HepG2 (cell line): ENCODE measurements around the gene TRIM25. TPM values are rescaled to one million over a fixed set of nuclear protein-coding genes. Genes with fewer than 3 reads are reported as not detected.
A peak's percentile ranks its signal among the peaks of the same experiment; 100 is the strongest.

Experiments used
- ATAD3A ChIP-seq: sonication (generic); formaldehyde crosslinking; IDR thresholded peaks from 2 replicates; pipeline ENCODE4 v1.4.0; 2020; ENCODE audit warnings: missing genetic modification reagents
- FOXP1 ChIP-seq, 2 experiments: fragments of 450-650 bp in 1 of 2; IDR thresholded peaks; 2 replicates each; pipeline ENCODE4 v1.6.1; 2017 to 2018; ENCODE audit warnings: antibody characterized with exemption in 1 of 2
- HMGXB4 ChIP-seq, 2 experiments: sonication (generic) in 1 of 2; formaldehyde crosslinking in 1 of 2; IDR thresholded peaks; 2 replicates each; pipeline versions ENCODE4 v1.4.0 to v1.6.1; 2018 to 2020; ENCODE audit warnings: missing genetic modification reagents in 2 of 2, borderline replicate concordance in 1 of 2, low read depth in 1 of 2, mild to moderate bottlenecking in 1 of 2, missing biosample characterization in 1 of 2
- HNRNPUL1 ChIP-seq: fragments of 200-400 bp; formaldehyde crosslinking; IDR thresholded peaks from 2 replicates; pipeline ENCODE4 v1.6.1; 2017; ENCODE audit warnings: low read depth, mild to moderate bottlenecking, low read length, moderate library complexity
- IKZF5 ChIP-seq: IDR thresholded peaks from 2 replicates; pipeline ENCODE4 v1.6.1; 2018; ENCODE audit warnings: missing genetic modification reagents, mild to moderate bottlenecking, missing compliant biosample characterization
- KDM5B ChIP-seq: sonication (generic); formaldehyde crosslinking; IDR thresholded peaks from 2 replicates; pipeline ENCODE4 v1.4.0; 2020; ENCODE audit warnings: missing genetic modification reagents, mild to moderate bottlenecking, borderline replicate concordance
- KLF13 ChIP-seq: sonication (generic); formaldehyde crosslinking; IDR thresholded peaks from 2 replicates; pipeline ENCODE4 v1.4.0; 2020; ENCODE audit warnings: mild to moderate bottlenecking, missing genetic modification reagents
- MYC ChIP-seq: sonication (generic); formaldehyde crosslinking; IDR thresholded peaks from 2 replicates; pipeline ENCODE4 v1.9.0; 2021; ENCODE audit warnings: missing genetic modification reagents, borderline replicate concordance
- NONO ChIP-seq, 2 experiments: fragments of 450-650 bp in 1 of 2; sonication (generic) in 1 of 2; formaldehyde crosslinking in 1 of 2; IDR thresholded peaks in 1 of 2; conservative IDR thresholded peaks in 1 of 2; 2 replicates each; pipeline versions ENCODE4 v1.6.1 to v1.8.0; 2017 to 2022; ENCODE audit warnings: mild to moderate bottlenecking in 1 of 2, missing genetic modification reagents in 1 of 2, moderate library complexity in 1 of 2
- NR1H2 ChIP-seq: sonication (generic); formaldehyde crosslinking; IDR thresholded peaks from 2 replicates; pipeline ENCODE4 v1.8.1; 2022; ENCODE audit warnings: low read depth, missing genetic modification reagents, borderline replicate concordance
- NR2F2 ChIP-seq: IDR thresholded peaks from 2 replicates; pipeline ENCODE4 v1.6.1; 2012; ENCODE audit warnings: low read depth, inconsistent platforms, borderline replicate concordance
- RFX1 ChIP-seq: fragments of 450-650 bp; IDR thresholded peaks from 2 replicates; pipeline ENCODE4 v1.6.1; 2017
- SETDB1 ChIP-seq: sonication (generic); formaldehyde crosslinking; IDR thresholded peaks from 2 replicates; pipeline ENCODE4 v1.5.1; 2020; ENCODE audit warnings: missing genetic modification reagents, mild to moderate bottlenecking, borderline replicate concordance
- SNAI1 ChIP-seq: sonication (generic); formaldehyde crosslinking; IDR thresholded peaks from 2 replicates; pipeline ENCODE4 v1.5.0; 2020; ENCODE audit warnings: mild to moderate bottlenecking, missing genetic modification reagents, borderline replicate concordance
- SP140L ChIP-seq: sonication (generic); formaldehyde crosslinking; IDR thresholded peaks from 2 replicates; pipeline ENCODE4 v1.4.0; 2020; ENCODE audit warnings: missing genetic modification reagents, borderline replicate concordance
- TIGD3 ChIP-seq: sonication (generic); formaldehyde crosslinking; IDR thresholded peaks from 2 replicates; pipeline ENCODE4 v1.5.1; 2020; ENCODE audit warnings: mild to moderate bottlenecking, missing genetic modification reagents, borderline replicate concordance
- YEATS2 ChIP-seq: sonication (generic); formaldehyde crosslinking; IDR thresholded peaks from 2 replicates; pipeline ENCODE4 v1.4.0; 2020; ENCODE audit warnings: missing genetic modification reagents, borderline replicate concordance
- ZBTB44 ChIP-seq: sonication (generic); formaldehyde crosslinking; IDR thresholded peaks from 2 replicates; pipeline ENCODE4 v1.4.0; 2020; ENCODE audit warnings: missing genetic modification reagents
- ZNF704 ChIP-seq: sonication (generic); formaldehyde crosslinking; IDR thresholded peaks from 2 replicates; pipeline ENCODE4 v1.8.1; 2023; ENCODE audit warnings: mild to moderate bottlenecking, inconsistent platforms, moderate library complexity, missing genetic modification reagents, borderline replicate concordance
- ZNF713 ChIP-seq: sonication (generic); formaldehyde crosslinking; IDR thresholded peaks from 2 replicates; pipeline ENCODE4 v1.4.0; 2020; ENCODE audit warnings: mild to moderate bottlenecking, missing genetic modification reagents
- ZNF768 ChIP-seq: sonication (generic); formaldehyde crosslinking; IDR thresholded peaks from 2 replicates; pipeline ENCODE4 v1.4.0; 2020; ENCODE audit warnings: missing genetic modification reagents
- polyA plus RNA-seq, 8 experiments: library from polyadenylated mRNA; depleted of rRNA in 3 of 8; stranded (reverse) in 7 of 8; unstranded in 1 of 8; fragments of >200 nt; fragmentation: Illumina TruSeq in 4 of 8; extraction: Trizol in 4 of 8; gene quantifications; 2 replicates each; pipeline versions ENCODE4 v1.2.1 to v1.2.3, GENCODE V29; 2011 to 2016; ENCODE audit warnings: low read depth in 4 of 8, missing spikeins in 1 of 8, mixed read lengths in 1 of 8; ENCODE audit not compliant: insufficient read depth in 1 of 8
- total RNA-seq, 5 experiments: library from RNA; depleted of rRNA; stranded (reverse); fragments of >200 nt; fragmentation: Illumina TruSeq; extraction: Trizol; gene quantifications; 2 replicates each; pipeline ENCODE4 v1.2.3, GENCODE V29; 2016; ENCODE audit warnings: low read depth in 1 of 5

Gene TRIM25
- total and polyA plus RNA-seq, 2 of the 13 experiments (the other 11 are each of a cell fraction or from before 2014, with no cell fraction given): 30.8 to 42.2 TPM

- TF ChIP-seq ZBTB44 (CRISPR knock-in tag) (peak; percentile 46; the same call in 1 of the 2 replicates), ATAD3A (CRISPR knock-in tag) (no peak), SETDB1 (CRISPR knock-in tag) (no peak), HMGXB4 (CRISPR knock-in tag; IDR thresholded peaks at IDR 0.05; ENCODE audit: borderline replicate concordance in 1 of 2, low read depth in 1 of 2) (peak; percentile 87 to 94), NR2F2 (no peak), FOXP1 (IDR thresholded peaks at IDR 0.05) (no peak), FOXP1 (CRISPR knock-in tag; IDR thresholded peaks at IDR 0.05) (0 out of 2 replicates have a peak, but pooled peaks have one; percentile 6), ZNF704 (peak; percentile 94), SNAI1 (CRISPR knock-in tag) (peak; percentile 96), ZNF768 (CRISPR knock-in tag) (peak; percentile 59; the same call in 1 of the 2 replicates), NR1H2 (CRISPR knock-in tag) (peak; percentile 25; the same call in 1 of the 2 replicates), IKZF5 (peak; percentile 89), HNRNPUL1 (no peak), KLF13 (CRISPR knock-in tag) (peak; percentile 91; the same call in 1 of the 2 replicates), TIGD3 (no peak; the same call in 1 of the 2 replicates), SP140L (peak; percentile 78; the same call in 1 of the 2 replicates), YEATS2 (CRISPR knock-in tag) (peak; percentile 87), NONO (IDR thresholded peaks at IDR 0.05) (no peak), NONO (CRISPR knock-in tag; conservative IDR thresholded peaks at IDR 0.05) (peak; percentile 74), KDM5B (CRISPR knock-in tag) (peak; percentile 98), RFX1 (no peak), MYC (CRISPR knock-in tag) (peak; percentile 75), ZNF713 (CRISPR knock-in tag) (0 out of 2 replicates have a peak, but pooled peaks have one; percentile 80)
Observed at GRCh38 chr17:56913867-56914580, at the start of gene TRIM25 (continued).
